ENCODE data around the gene DNAL1.

GRCh38 chr14:73662487-73662943 lies 17.7 kb downstream of the DNAL1 start:
- TF ChIP-seq POLR2A (IDR thresholded peaks at IDR 0.05) (no peak), CTCF (IDR thresholded peaks at IDR 0.05) (no peak)
